ENCODE results near the gene PNPO.

DNA sequence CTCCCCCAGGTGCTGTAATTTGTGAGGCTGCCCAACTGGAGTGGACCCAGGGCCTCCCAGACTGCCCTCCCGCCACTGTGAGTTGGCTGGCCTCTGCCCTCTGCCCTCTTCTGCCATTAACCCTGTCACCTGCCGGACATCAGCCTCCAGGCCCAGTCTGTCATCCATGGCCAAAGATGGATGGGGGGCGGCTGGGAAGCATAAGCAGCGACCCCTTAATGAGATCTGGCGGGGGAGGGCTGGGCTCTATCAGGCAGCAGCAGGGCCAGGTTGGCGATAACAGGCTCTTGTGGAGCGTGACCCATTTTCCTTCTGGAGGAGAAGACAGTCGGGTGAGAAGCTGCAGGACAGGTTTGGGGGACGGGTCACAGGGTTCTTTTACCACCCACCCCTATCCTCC, 54.8 kb downstream of the PNPO start:
- TF ChIP-seq POLR2A (IDR thresholded peaks at IDR 0.05; ENCODE audit: low read length) (no peak), GATA1 (IDR thresholded peaks at IDR 0.05; ENCODE audit: low read depth, low read length) (no peak)

Data from erythroblast (primary cell).